ENCODE data around the gene KLF4. TPM values are rescaled to one million over a fixed set of nuclear protein-coding genes. Genes with fewer than 3 reads are reported as not detected.

The KLF4 gene
- total and polyA plus RNA-seq, 2 of the 13 experiments (the other 11 are each of a cell fraction or from before 2014, with no cell fraction given): 0.20 to 0.37 TPM

- TF ChIP-seq HNRNPLL (IDR thresholded peaks at IDR 0.05; ENCODE audit: low read depth, low read length, poor library complexity, severe bottlenecking): peak; percentile 44
- no peak for TF ChIP-seq MYNN (CRISPR knock-in tag; IDR thresholded peaks at IDR 0.05; ENCODE audit: low read depth)
- peak; percentile 47; the same call in 1 of the 2 replicates for TF ChIP-seq KDM2A (CRISPR knock-in tag; IDR thresholded peaks at IDR 0.05; ENCODE audit: borderline replicate concordance, low read depth)
- TF ChIP-seq MTF2 (CRISPR knock-in tag; IDR thresholded peaks at IDR 0.05; ENCODE audit: borderline replicate concordance): peak; percentile 42; the same call in 1 of the 2 replicates
- TF ChIP-seq ESRRA (CRISPR knock-in tag; IDR thresholded peaks at IDR 0.05; ENCODE audit: low read depth): no peak
- TF ChIP-seq FOXA3 (CRISPR knock-in tag; IDR thresholded peaks at IDR 0.05): no peak
- 0 out of 2 replicates have a peak, but pooled peaks have one; percentile 66 for TF ChIP-seq ZNF800 (CRISPR knock-in tag; IDR thresholded peaks at IDR 0.05)
- no peak for TF ChIP-seq BCL3 (CRISPR knock-in tag; IDR thresholded peaks at IDR 0.05)
- TF ChIP-seq, protein P1, sequence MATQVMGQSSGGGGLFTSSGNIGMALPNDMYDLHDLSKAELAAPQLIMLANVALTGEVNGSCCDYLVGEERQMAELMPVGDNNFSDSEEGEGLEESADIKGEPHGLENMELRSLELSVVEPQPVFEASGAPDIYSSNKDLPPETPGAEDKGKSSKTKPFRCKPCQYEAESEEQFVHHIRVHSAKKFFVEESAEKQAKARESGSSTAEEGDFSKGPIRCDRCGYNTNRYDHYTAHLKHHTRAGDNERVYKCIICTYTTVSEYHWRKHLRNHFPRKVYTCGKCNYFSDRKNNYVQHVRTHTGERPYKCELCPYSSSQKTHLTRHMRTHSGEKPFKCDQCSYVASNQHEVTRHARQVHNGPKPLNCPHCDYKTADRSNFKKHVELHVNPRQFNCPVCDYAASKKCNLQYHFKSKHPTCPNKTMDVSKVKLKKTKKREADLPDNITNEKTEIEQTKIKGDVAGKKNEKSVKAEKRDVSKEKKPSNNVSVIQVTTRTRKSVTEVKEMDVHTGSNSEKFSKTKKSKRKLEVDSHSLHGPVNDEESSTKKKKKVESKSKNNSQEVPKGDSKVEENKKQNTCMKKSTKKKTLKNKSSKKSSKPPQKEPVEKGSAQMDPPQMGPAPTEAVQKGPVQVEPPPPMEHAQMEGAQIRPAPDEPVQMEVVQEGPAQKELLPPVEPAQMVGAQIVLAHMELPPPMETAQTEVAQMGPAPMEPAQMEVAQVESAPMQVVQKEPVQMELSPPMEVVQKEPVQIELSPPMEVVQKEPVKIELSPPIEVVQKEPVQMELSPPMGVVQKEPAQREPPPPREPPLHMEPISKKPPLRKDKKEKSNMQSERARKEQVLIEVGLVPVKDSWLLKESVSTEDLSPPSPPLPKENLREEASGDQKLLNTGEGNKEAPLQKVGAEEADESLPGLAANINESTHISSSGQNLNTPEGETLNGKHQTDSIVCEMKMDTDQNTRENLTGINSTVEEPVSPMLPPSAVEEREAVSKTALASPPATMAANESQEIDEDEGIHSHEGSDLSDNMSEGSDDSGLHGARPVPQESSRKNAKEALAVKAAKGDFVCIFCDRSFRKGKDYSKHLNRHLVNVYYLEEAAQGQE (IDR thresholded peaks at IDR 0.05; ENCODE audit: borderline replicate concordance in 1 of 2, low read depth in 1 of 2, low read length in 2 of 2): no peak
- 0 out of 2 replicates have a peak, but pooled peaks have one; percentile 31 for TF ChIP-seq ZNF777 (CRISPR knock-in tag; IDR thresholded peaks at IDR 0.05)
- TF ChIP-seq TFDP1 (CRISPR knock-in tag; IDR thresholded peaks at IDR 0.05; ENCODE audit: borderline replicate concordance): peak; percentile 32; the same call in 1 of the 2 replicates
- no peak for TF ChIP-seq TSC22D2 (CRISPR knock-in tag; IDR thresholded peaks at IDR 0.05; ENCODE audit: borderline replicate concordance)
- no peak for TF ChIP-seq MTA1 (CRISPR knock-in tag; IDR thresholded peaks at IDR 0.05; ENCODE audit: borderline replicate concordance)
- TF ChIP-seq, protein P2, sequence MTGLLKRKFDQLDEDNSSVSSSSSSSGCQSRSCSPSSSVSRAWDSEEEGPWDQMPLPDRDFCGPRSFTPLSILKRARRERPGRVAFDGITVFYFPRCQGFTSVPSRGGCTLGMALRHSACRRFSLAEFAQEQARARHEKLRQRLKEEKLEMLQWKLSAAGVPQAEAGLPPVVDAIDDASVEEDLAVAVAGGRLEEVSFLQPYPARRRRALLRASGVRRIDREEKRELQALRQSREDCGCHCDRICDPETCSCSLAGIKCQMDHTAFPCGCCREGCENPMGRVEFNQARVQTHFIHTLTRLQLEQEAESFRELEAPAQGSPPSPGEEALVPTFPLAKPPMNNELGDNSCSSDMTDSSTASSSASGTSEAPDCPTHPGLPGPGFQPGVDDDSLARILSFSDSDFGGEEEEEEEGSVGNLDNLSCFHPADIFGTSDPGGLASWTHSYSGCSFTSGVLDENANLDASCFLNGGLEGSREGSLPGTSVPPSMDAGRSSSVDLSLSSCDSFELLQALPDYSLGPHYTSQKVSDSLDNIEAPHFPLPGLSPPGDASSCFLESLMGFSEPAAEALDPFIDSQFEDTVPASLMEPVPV (CRISPR knock-in tag; IDR thresholded peaks at IDR 0.05): 0 out of 2 replicates have a peak, but pooled peaks have one; percentile 26
- no peak for TF ChIP-seq FOXJ3 (CRISPR knock-in tag; IDR thresholded peaks at IDR 0.05; ENCODE audit: borderline replicate concordance)
Observed at GRCh38 chr9:107489687-107490605, at the start of gene KLF4 (continued).

Data from HepG2 (cell line).